Amniotic epithelial cell (primary cell): ENCODE results near the gene TRPM6.
A peak's percentile ranks its signal among the peaks of the same experiment; 100 is the strongest.

Source experiments
- DNase-seq: peaks from one replicate; pipeline ENCODE4 v3.0.0-alpha.2; 2010; ENCODE audit warnings: low read depth

Gene TRPM6

GRCh38 chr9:74711341-74711740, 176.4 kb downstream of the TRPM6 start:
- DNase-seq, result no peak

DNA sequence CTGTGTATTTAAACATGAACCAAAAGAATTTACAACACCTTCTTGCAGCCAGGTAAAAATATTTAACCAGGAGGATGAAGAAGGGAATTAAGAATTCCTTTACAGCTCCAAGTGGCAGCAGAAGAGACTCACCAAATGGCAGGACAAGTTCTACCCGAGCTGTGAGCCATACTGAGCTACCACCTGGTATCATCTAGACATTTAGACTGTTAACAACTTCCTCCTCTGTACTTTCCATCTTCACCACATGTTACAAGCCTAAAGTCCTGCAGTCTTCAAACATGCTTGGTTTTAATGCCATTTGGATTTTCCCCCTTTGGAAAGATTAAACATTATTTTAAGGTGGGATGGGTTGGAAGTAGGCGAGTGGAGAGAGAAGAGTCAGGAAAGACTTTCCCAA, 190.2 kb downstream of the TRPM6 start:
- DNase-seq, result no peak

DNA sequence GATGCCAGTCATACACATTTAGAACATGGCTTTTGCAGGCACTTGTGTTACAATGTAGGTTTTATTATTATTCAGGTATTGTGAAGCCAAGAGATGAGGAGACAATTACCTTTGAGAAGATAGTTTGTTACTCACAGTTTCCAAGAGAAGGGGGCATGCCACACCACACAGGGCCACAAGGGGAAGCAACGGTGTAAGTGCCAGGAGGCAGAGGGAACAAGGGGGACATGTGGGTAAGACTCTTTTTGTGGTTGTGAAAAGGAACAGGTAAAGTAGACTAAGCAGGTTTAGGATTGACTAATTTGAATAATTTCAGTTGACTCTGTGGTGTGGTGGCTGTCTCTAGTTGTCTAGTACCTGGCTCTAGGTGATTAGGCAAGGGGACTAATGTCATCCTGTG, 191.2 kb downstream of the TRPM6 start:
- no peak for DNase-seq

DNA sequence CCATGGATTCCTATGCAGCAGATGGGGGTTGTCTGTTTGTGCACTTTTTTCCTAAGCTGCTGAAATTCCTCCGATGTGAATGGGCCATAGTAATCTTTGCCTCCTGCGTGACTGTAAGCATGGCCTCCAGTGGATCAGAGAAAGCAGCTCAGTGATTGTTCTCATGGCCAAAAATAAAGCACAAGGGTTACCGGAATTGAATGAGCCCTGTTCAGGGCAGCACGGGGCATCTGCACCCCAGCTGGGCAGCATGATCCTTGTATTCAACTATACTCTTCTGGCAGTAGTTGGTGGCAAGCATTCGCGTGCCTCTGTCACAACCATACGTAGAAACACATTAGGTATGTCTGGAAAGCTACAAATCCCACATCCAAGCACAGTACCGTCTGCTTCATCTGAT, 196.7 kb downstream of the TRPM6 start:
- no peak for DNase-seq

- DNase-seq, result no peak
Observed at GRCh38 chr9:74683322-74683721, 204.4 kb downstream of the TRPM6 start.

DNA sequence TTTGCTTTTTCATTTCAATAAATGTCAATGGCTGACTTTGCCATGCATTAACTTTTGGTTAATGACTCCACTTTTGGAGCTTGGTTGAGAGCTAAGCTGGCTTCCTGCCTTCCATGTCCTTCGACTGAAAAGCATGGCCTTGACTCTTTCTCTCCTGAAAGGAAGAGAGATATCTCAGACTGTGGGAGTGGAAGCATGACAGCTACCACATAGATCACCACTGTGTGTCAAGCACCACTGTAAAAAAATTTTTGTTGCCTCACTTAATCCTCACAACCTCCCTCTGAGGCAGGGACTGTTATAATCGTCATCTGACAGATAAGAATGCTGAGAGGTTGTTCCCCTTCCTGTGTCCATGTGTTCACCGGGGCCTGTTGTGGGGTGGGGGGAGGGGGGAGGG, 205.8 kb downstream of the TRPM6 start:
- DNase-seq, result peak; percentile 88

DNA sequence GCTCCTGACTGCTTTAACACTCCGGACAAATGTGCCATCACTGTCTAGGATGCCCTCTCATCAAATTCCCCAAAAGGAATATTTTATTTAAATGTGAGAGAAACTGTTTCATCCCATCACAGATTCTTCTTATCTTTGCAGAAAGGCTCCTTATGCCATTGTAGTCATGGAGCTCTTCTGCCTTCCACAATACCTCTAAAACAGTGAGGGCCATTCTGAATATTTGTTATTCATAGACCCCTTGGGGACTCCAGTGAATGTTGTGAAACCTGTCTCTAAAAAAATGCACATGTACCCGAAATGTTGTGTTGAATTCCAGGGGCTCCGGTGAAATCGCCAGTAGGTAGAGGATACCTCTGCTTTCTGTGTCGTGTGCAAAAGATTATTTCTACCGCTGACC, 213.6 kb downstream of the TRPM6 start:
- DNase-seq, result no peak
